AG08395 (cell line): ENCODE results near the gene KDM6B.

ENCODE experiments used
- DNase-seq: peaks from one replicate; pipeline ENCODE4 v3.0.0; 2012; ENCODE audit warnings: mixed read lengths, low spot score

Gene KDM6B

DNA sequence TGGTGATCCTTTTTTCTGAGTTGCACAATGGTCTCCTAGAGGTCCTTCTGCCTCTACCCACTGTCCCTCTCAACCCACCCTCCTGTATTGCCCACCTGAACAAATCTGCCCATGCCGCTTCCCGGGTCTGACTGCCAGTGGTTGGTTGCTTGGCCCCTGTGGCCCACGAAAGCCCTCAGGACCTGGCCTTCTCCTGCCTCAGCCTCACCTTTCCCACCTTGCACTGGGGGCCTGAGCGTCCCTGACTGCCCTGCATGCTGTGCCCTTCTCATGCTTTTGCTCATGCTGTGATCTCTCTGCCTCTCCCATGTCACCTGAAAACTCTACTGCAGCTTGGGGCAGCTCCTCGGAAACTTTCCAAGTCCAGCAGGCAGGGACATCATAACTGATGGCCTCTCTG is 13.8 kb upstream of the KDM6B start:
- DNase-seq = no peak

DNA sequence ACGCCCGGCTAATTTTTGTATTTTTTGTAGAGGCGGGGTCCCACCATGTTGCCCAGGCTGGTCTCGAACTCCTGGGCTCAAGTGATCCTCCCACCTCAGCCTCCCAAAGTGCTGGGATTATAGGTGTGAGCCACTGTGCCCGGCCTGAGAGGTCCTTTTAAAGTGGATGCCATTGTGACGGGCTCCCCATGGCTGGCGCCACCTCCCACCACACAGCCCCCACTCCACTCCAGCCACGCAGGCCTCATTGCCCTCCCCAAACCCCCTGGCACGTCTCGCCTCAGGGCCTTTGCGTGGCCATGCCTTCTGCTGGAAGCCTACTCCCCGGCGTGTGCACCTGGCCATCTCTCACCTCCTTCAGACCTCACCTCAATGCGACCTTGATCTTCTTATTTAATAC is 11.9 kb upstream of the KDM6B start:
- no peak for DNase-seq

DNA sequence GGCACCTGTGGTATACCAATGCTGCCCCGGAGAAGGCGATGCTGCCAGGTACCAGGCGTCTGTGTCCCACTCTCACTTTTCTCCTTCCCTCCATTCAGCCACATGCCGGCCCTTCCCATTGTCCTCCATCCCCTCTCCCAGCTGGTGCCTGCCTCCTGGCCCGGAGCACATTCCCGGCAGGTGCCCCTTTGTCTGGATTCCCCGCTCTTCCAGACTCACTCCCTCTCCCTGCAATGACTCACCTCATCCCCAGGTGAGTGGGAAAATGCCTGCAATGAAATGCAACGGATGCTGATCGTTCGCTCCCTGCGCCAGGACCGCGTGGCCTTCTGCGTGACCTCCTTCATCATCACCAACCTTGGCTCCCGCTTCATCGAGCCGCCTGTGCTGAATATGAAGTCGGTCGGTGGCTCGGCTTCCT is 10.4 kb upstream of the KDM6B start:
- no peak for DNase-seq

DNA sequence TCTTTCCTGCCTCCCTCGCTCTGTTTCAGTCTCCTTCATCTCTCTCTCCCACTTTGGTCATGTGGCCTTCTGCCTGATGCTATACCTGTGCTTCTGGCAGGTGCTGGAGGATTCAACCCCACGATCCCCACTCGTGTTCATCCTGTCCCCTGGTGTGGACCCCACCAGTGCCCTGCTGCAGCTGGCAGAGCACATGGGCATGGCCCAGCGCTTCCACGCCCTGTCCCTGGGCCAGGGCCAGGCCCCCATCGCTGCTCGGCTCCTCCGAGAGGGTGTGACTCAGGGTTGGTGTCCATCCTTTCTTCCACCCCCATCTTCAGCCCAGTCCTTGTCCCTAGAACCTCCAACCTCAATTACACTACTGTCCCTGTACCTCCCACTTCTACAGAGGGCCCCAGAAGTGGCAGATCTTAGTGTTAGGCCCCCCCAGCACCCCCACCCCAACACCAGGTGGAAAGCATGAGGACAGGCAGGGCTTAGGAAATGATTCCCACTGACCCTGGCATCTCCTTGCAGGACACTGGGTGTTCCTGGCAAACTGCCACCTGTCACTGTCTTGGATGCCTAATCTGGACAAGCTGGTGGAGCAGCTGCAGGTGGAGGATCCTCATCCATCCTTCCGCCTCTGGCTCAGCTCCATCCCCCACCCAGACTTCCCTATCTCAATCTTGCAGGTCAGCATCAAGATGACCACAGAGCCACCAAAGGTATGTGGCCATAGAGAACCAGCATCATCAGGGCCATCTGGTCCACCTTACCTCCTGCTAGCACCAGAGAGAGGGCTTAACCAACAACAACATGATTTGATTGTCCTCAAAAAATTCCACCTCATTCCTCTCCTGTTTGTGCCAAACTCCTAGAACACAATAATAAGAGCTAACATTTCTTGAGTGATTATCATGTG is 9.7 kb upstream of the KDM6B start:
- no peak for DNase-seq

DNA sequence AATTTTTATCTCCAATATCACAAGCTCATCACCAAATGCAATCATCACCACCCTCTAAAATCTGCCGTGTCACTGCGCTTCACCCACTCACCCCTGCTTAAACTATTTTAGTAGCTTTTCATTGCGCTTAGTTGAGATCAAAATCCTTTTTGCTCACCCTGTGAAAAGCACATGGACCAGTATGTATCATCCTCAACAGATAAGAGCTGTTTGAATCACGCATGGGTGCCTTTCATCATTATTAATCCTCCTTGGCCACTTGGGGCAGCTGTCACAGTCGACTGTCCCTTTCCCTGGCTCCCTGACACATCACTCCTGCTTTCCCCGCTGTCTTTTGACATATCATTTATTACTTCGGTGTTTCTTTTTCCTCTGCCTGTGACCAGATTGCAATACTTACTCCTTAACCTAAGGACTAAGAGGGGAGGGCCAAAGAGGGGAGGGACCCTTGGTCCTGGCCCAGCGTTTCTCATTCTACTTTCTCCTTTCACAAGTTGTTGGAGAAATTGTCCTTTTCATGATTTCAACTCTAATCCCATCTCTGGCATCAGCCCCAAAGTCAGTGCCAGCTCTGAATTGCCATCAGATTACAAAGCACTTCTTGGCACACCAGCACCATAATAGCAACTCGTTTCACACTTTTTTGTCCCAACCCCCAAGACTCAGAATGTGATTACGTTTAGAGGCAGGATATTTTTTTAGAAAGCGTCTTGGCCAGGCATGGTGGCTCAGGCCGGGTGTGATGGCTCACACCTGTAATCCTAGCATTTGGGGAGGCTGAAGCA is 8.6 kb upstream of the KDM6B start:
- DNase-seq = peak; percentile 33

DNA sequence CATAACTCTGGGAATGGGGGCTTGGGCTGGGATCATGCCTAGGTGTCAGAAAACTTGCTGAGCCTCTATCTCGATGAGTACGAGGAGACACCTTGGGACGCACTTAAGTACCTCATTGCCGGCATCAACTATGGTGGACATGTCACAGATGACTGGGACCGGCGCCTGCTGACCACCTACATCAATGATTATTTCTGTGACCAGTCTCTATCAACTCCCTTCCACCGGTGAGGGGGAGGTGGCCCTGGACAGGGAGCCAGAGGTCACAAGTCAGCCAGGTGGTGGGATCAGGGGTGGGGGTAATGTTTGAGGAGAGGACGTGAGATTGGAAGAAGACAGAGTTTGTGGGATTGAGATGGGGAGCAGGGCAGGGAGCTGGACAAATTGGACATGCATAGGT is 3.4 kb upstream of the KDM6B start:
- DNase-seq = no peak

DNA sequence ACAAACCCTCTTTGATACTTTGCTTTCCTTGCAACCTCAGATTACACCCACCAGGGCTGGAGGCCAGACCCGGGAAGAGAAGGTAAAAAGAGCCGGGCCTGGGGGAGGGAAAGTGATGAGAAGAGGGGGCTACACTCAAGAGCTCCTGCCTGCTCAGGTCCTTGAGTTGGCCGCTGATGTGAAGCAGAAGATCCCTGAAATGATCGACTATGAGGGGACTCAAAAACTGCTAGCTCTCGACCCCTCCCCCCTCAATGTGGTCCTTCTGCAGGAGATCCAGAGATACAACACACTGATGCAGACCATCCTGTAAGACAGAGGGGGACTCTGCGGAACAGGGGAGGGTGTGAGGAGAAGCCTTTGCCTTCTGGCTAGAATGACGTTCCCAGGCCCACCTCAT is 2.8 kb upstream of the KDM6B start:
- no peak for DNase-seq

DNA sequence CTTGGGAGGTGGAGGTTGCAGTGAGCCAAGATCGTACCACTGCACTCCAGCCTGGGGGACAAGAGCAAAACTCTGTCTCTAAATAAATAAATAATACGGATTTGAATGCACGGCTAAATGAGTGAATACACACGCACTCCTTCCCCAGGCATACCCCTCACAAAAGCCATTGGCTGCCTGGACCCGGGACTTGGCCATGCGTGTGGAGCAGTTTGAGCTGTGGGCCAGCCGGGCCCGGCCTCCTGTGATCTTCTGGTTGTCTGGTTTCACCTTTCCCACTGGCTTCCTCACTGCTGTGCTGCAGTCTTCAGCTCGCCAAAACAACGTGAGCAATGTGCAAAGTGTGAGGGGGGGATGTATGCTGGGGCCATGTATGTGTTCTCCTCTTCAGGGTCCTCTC is 1.6 kb upstream of the KDM6B start:
- DNase-seq = no peak

DNA sequence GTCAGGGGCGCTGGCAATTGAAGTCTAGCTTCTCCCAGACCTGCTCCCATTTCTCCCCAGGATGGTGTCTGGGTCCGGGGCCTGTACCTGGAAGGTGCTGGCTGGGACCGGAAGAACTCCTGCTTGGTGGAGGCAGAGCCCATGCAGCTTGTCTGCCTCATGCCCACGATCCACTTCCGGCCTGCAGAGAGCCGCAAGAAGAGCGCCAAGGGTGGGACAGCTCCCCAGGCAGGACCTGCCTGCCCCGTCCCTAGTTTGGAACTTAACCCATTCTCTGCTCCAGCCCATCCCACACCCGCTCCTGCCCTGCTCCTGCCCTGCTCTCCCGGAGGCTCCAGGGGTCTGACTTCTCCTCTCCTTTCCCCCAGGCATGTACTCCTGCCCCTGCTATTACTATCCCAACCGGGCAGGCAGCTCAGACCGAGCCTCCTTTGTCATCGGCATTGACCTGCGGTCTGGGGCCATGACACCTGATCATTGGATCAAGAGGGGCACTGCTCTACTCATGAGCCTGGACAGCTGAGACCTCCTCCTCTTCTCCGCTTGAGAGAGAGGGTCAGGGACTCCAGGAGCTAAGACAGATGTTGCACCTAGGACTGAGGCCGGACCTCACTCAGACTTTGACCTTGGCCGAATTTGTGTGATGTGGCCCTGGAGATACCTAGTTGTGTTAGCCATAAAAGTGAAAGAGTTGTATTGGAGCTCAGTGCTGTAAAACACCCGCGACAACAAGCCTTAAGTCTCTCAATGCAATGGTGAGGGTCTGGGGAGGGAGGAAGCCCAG is 814 bp upstream of the KDM6B start:
- no peak for DNase-seq

DNA sequence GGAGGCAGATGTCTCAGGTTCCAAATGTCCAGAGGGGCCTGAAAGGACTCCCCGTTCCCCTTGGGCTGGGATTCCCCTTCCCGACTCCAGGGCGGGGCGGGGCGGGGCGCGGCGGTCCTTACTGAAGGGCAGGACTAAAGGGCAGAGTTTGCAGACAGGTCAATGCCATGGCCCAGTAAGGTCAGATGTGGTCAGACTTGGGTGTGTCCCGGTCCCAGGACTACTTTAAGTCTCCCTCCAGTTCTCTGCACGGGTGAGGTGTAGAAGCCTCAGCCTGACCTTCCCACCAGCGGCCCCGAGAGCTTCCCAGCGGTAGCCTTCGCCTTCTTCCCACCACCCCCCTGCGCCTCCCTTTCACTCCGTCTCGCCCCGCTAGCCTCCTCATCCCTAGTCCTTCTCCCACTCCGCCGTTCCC is 532 bp downstream of the KDM6B start:
- DNase-seq = no peak

DNA sequence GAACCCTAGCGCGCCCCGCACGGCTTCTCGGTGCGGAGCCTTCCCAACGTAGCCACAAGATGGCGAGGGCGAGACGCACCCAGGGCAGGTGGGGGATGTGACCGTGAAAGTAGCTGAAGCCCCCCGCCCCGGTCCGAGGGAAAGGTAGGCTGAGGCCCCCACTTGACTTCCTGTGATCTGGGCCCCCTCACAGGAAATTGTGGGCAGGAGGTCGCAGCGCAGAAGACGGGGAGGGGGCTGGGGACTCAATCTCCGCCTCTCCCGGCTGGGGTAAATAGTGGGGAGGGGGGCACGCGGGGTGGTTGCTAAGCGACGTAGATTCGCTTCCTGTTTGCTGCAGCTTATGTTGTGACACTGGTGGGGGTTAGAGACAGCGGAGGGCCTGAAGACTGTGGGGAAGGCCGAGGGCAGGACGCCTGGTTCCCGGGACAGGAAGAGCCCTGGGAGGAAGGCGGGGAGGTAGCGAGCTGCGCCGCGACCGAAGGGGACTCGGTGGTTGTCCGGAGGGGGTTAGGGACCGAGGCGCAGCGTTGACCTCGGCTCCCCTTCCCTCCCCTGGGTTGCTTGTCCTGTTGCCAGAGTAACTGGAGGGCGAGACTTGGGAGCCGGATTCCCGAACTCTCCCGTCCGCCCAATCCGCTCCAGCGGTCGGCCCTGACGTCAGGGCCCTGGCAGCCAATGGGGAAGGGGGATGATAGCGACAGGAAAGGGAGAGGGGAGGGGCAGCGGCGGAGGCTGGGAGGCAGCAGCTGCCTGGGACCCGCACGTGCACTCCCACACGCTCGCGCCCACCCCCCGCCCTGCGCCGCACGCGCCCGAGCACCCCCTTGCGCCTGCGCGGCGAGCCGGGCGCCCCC is 1.2 kb downstream of the KDM6B start:
- DNase-seq = peak; percentile 96

DNA sequence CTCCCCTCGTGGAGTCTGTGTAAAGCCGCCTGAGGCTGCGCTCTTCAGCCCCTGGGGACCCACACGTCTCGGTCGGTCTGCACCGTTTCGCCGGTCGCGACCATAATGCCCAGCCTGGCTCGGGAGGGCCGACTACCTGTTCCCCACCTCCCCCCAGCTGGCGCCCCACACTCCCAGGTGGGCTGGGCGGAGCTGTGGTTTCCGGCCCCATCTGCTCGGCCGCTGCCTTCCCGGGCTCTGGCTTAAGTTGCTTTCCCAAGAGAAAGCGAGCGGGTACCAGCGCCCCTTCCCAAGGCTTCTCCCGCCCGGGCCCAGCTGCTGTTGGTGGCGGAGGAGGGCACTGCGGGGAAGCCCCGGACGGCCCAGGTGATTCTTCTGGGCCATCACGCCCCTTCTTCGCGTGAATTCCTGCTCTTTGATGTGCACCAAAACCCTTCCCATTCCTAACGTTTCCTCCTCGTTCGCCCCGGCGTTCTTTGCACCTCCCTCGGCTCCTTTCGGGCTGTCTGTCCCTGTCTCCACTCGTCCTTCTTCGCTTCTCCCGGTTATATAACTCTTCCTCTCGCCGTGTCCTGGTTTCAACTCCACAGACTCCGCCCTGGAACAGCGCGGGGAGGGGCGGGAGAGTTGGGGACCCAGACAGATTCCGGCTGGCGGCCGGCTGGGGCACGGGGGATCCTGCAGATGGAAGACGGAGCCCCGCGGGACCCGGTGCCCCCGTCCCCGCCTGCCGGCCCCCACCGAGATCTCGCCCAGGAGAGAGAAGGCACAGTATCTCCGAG is 2.0 kb downstream of the KDM6B start:
- DNase-seq = peak; percentile 43

DNA sequence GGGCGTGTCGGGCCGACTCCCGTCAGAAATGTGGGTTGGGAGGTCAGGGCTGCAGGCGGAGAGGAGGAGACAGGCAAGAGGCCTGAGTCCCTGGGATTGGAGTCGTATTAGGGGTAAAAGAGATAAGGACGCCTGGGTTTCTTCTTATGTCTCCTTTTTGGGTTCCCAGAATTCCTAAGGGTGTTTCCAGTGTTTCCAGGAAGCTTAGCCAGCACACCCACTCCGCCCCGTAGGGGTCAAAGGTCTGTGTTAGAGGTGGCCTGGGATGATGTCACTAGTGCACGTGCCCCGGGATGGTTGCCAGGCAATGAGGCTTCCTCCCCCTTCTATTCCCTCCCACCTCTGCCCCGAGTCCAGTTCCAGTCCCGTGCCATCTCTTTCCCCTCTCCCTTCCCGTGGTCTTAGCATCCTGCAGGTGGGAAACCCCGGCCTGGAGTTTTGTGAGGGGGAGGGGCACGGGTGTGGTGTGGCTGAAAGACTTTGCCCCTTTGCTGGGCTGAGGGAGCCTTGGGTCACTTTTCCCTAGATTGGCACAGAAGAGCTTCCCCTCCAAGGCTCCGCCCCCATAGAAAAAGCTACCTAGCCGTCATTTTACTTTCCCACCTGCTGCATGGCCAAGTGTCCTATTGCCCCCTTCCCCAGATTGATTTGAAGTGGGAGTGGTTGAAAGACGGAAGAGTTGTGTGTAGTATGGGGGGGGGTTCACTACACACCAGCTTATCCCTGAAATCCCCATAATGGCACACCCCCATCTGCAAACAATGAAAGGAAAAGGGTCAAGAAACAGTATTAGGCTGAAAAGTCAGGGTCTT is 2.8 kb downstream of the KDM6B start:
- peak; percentile 66 for DNase-seq

DNA sequence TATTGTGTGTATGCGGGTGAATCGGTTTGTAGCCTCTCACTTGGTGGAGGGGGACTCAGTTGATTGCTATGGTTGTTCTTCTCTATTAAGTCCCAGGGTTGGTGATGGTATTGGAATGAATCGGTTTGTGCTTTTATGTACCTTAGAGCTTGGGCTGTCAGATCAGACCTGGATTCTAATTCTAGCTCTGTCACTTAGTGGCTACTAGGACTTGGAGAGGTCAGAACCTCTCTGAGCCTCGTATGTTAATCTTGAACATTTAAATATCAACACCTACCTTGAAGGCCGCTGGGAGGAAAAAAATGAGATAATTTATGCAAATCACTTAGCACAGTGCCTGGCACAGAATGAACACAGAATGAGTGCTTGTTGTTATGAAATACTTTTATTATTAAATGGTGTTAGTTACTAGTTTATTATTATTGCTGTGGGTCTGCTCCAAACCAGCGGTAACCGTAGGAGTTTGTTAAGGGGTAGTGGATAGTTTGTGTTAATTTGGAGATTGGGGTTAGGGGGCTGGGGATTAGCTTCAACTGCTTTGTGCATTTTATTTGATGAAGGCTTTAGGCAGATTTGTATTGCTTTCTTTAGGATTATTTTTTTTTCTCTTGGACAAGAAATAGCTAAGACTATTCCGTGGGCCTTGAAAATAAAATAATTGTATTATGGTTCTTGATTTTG is 3.5 kb downstream of the KDM6B start:
- no peak for DNase-seq

DNA sequence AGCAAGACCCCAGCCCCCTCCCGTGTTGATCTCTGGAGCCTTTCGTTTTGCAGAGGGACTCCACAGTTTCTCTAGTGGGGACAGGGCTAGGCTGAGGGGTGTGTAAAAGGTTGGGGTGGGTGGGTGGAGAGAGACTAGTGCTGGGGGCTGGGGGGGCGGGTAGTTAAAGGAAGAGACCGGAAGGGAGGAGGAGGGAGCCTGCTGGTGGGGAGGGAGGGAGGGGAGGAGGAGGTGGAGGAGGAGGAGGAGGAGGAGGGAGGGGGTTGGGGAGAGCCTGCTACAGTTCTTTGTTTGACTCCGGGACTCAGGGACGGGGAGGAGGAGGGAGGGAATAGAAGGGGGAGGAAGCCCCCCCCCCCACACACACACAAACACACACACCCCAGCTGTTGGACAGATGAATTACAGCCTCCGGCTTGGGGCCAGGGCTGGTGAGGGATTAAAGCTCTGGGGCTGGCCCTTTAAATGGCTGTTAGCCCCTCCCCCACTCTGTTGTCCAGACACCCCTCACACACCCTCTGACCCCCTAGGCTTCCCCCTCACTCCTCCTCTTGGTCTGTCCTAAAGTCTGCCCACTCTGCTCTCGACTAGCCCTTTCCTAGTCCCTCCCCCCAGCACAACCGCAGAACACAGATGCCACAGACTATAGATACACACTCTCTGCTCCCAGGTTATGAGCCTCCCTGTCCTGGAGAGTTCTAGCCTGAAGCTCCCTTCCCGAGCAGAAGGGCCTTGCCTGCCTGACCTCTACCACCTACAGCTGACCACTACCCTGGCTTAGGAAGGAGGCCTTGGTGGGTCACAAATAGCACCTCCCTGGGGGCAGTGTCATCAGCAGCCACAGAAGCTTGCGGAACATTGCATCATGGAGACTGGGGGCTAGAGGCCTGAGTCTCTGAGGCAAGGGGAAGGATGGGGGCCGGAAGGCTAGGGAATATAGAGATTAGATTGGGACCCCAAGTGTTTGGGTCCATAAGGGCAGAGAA is 4.4 kb downstream of the KDM6B start:
- DNase-seq = no peak

DNA sequence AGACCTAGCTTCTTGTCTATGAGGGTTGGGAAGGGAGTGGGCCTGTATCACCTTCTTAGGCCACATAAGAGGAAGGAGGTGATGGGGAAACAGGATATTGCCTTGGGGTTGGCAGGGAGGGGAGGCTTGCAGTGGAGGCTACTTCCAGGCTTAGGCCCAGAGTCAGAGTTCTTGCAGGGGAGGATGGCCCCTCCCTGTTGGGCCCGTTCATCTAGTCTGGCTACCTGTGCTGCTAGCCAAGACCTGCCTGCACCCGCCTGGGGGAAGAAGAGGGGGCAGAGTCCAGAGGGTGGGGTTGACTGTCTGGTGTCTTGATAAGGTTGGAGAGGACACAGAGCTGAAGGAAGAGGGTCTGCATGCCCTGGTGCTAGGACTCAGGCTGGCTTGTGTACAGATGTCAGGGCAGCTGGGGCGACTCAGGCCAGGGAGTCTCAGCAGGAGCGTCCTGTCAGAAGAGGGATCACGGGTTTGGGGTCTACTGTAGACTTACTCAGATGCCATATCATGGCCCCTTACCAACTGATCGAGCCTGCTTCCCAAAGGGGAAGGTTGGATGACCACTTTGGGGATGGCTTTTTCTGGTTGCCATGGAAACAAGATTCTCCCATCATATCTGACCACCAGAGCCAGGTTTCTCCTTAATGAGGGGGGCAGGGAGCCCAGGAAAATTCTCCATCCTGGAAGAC is 5.3 kb downstream of the KDM6B start:
- no peak for DNase-seq

DNA sequence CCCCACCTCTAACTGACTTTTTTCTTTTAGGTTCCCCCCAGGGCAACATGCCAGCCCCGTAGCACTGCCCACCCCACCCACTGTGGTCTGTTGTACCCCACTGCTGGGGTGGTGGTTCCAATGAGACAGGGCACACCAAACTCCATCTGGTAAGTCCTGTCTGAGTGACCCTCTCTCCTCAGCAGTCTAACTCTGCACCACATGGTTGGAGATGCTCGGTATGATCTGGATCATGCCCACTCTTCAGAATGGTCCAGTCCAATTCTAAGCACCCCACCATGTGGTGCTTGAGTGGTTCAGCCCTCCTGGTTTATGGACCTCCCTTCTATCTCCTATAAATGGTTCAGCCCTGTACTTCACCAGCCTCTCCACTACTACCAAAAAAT is 5.9 kb downstream of the KDM6B start:
- DNase-seq = no peak
